Lower lobe of right lung (tissue), 2 donors: Measurements from ENCODE around the gene MXD4. TPM values are rescaled to one million over a fixed set of nuclear protein-coding genes. Genes with fewer than 3 reads are reported as not detected.

Experiments
- ATAC-seq, 2 donors: fragments of 200-7000 bp; cut with Tn5 transposase; one replicate each; pipeline ENCODE4 v1.9.1; 2020 to 2022; ENCODE audit warnings: mild to moderate bottlenecking in 2 of 2, moderate library complexity in 2 of 2
- DNase-seq: peaks from one replicate; pipeline ENCODE4 v3.0.0-alpha.2; 2020
- H3K27ac ChIP-seq: fragments of 200-600 bp; one replicate; pipeline ENCODE4 v1.8.0; 2022
- H3K27me3 ChIP-seq: fragments of 200-600 bp; one replicate; pipeline ENCODE4 v1.8.0; 2022; ENCODE audit warnings: low read depth
- H3K36me3 ChIP-seq: fragments of 200-600 bp; one replicate; pipeline ENCODE4 v1.8.0; 2022; ENCODE audit warnings: mild to moderate bottlenecking
- H3K4me1 ChIP-seq: fragments of 200-600 bp; one replicate; pipeline ENCODE4 v1.8.0; 2022
- H3K4me3 ChIP-seq: fragments of 200-600 bp; one replicate; pipeline ENCODE4 v1.8.0; 2022; ENCODE audit warnings: mild to moderate bottlenecking
- H3K9me3 ChIP-seq: fragments of 200-600 bp; one replicate; pipeline ENCODE4 v1.8.0; 2022
- CTCF ChIP-seq: fragments of 200-600 bp; IDR thresholded peaks from one replicate; pipeline ENCODE4 v1.8.0; 2022; ENCODE audit warnings: antibody characterized with exemption, mild to moderate bottlenecking
- intact Hi-C: fragments of 100-400 bp; cut with DNase I; formaldehyde crosslinking; loops from one replicate; pipeline ENCODE4 v1.11.0; 2022
- long read RNA-seq: library from polyadenylated mRNA; unstranded; transcript quantifications from one replicate; pipeline ENCODE4 v2.0.0, GENCODE V29; 2021
- total RNA-seq: library from RNA; stranded (reverse); fragmentation: NEBNext Ultra II Directional; extraction: Animal tissue kit (Norgen Biotek cat#: 25700); gene quantifications from one replicate; pipeline ENCODE4 v1.2.1, GENCODE V29; 2021
- donor health status: DM: no; HTN: yes; CAD: no; lungs with severe emphysema.

Gene MXD4
- 74.3 TPM for total RNA-seq
- long read RNA-seq, full-length matches to known transcripts = 209 of 306 reads
- long read RNA-seq, partial matches to known transcripts = 15 of 306 reads
- long read RNA-seq, other reads (novel, unspliced or antisense) = 82 of 306 reads

- peaks cover 72% of the 10 kb centered on the region for H3K4me1 ChIP-seq
- ATAC-seq (no peak), DNase-seq (no peak)
- H3K36me3 ChIP-seq = peaks cover 23% of the 10 kb centered on the region
- TF ChIP-seq CTCF = no peak
- peak within 1 kb of the TSS; percentile 98 for H3K4me3 ChIP-seq
- no peaks in the 10 kb centered on the region for H3K9me3 ChIP-seq
- intact Hi-C loops = no loop called here
- no peaks in the 10 kb centered on the region for H3K27me3 ChIP-seq
- H3K27ac ChIP-seq = peak within 1 kb of the TSS; percentile 94
These were observed at the start of gene MXD4 for GRCh38 chr4:2261853-2262144. MXD4 (minus strand) TSS chr4:2262109; CDS start chr4:2261980, 129 bp downstream.

- DNase-seq = no peak
- H3K9me3 ChIP-seq = peaks cover 7% of the 10 kb centered on the region
- no peak overlapping the region for H3K27ac ChIP-seq
- H3K4me1 ChIP-seq = no peaks in the 10 kb centered on the region
- no peaks in the 10 kb centered on the region for H3K36me3 ChIP-seq
- H3K27me3 ChIP-seq = no peaks in the 10 kb centered on the region
- ATAC-seq = no peak
- TF ChIP-seq CTCF = no peak
- intact Hi-C loops = no loop called here
- no peak overlapping the region for H3K4me3 ChIP-seq
These were observed 45.0 kb upstream of the MXD4 start for GRCh38 chr4:2306773-2307410.

GRCh38 chr4:2305766-2306501, 44.0 kb upstream of the MXD4 start:
- DNase-seq = no peak
- Histone ChIP-seq H3K27me3 (no peaks in the 10 kb centered on the region), H3K36me3 (no peaks in the 10 kb centered on the region), H3K4me3 (no peak overlapping the region), H3K27ac (no peak overlapping the region), H3K9me3 (no peaks in the 10 kb centered on the region), H3K4me1 (no peaks in the 10 kb centered on the region)
- intact Hi-C loops = no loop called here
- no peak for ATAC-seq
- no peak for TF ChIP-seq CTCF

GRCh38 chr4:2304877-2305561, 43.1 kb upstream of the MXD4 start:
- no peak for TF ChIP-seq CTCF

GRCh38 chr4:2304321-2304876, 42.5 kb upstream of the MXD4 start:
- intact Hi-C loops = no loop called here
- no peak for TF ChIP-seq CTCF
- Histone ChIP-seq H3K4me3 (no peak overlapping the region), H3K27me3 (no peaks in the 10 kb centered on the region), H3K4me1 (no peaks in the 10 kb centered on the region), H3K9me3 (no peaks in the 10 kb centered on the region), H3K27ac (no peak overlapping the region), H3K36me3 (no peaks in the 10 kb centered on the region)
- ATAC-seq (no peak), DNase-seq (no peak)

More at GRCh38 chr4:2304877-2305561, 43.1 kb upstream of the MXD4 start:
- no peak overlapping the region for H3K4me3 ChIP-seq
- intact Hi-C loops = no loop called here
- H3K4me1 ChIP-seq = no peaks in the 10 kb centered on the region
- no peak overlapping the region for H3K27ac ChIP-seq
- H3K27me3 ChIP-seq = no peaks in the 10 kb centered on the region
- ATAC-seq (peak in 1 of 2 donors; percentile 22), DNase-seq (no peak)
- no peaks in the 10 kb centered on the region for H3K36me3 ChIP-seq
- no peaks in the 10 kb centered on the region for H3K9me3 ChIP-seq
